Mammary epithelial cell (primary cell): ENCODE results near the gene OAS2.

Experiments used
- CTCF ChIP-seq, 2 donors: IDR thresholded peaks in 1 of 2; conservative IDR thresholded peaks in 1 of 2; 2 replicates each; pipeline ENCODE4 v1.5.1; 2011 to 2012; ENCODE audit warnings: inconsistent platforms in 2 of 2, low read length in 2 of 2, mild to moderate bottlenecking in 2 of 2, control low read depth in 1 of 2, low read depth in 1 of 2; ENCODE audit not compliant: insufficient read depth in 1 of 2; ENCODE audit errors: extremely low read depth in 1 of 2
- EZH2 ChIP-seq: IDR thresholded peaks from 2 replicates; pipeline ENCODE4 v1.6.1; 2012; ENCODE audit warnings: low read length, inconsistent platforms, borderline replicate concordance

DNA sequence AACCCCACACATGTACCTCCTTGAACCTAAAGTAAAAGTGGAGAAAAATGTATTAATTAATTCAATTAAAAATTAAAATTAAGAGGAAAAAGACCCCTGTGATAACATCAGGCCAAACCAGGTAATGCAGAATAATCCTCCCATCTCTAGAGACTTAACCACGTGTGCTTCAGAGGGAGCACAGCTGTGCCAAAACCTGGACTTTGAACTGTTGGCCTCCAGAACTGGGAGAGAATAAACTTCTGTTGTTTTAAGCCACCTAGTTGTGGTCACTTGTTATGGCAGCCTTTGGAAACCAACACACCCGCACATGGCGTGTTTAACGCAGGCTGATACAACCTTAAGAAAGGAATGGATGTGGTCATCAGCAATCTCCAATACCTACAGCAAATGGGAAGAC, 23.8 kb downstream of the OAS2 start:
- TF ChIP-seq CTCF (conservative IDR thresholded peaks at IDR 0.05 in 1 of 2, IDR thresholded peaks at IDR 0.05 in 1 of 2; ENCODE audit: extremely low read depth in 1 of 2, insufficient read depth in 1 of 2, low read depth in 1 of 2, low read length in 2 of 2) (no peak), EZH2 (no peak)
